Panc1 (cell line): ENCODE results near the gene C9orf72. TPM values are rescaled to one million over a fixed set of nuclear protein-coding genes. Genes with fewer than 3 reads are reported as not detected.

Source experiments
- ATAC-seq: fragments of 200-7000 bp; cut with Tn5 transposase; 2 replicates; pipeline ENCODE4 v1.9.1; 2020; ENCODE audit warnings: mild to moderate bottlenecking, moderate library complexity
- BruUV-seq: library from RNA; stranded (reverse); fragments of 400-500 nt; replicated peaks from 2 replicates; lab custom pipeline; 2021; lab: Mats Ljungman, UMichigan
- CTCF ChIA-PET: fragments of 300-600 bp; sonication (Branson Sonifier 250); formaldehyde crosslinking; loops from one replicate; lab custom pipeline; 2022; ENCODE audit warnings: antibody characterized with exemption; lab: Charles Lee
- POLR2A ChIA-PET: fragments of 300-600 bp; sonication (Branson Sonifier 250); formaldehyde crosslinking; loops from one replicate; lab custom pipeline; 2022; ENCODE audit warnings: antibody characterized with exemption; lab: Charles Lee
- DNase-seq: peaks from one replicate; pipeline ENCODE4 v3.0.0-alpha.2; 2010; ENCODE audit warnings: low read depth, low spot score
- H3K27ac ChIP-seq: 2 replicates; pipeline ENCODE4 v1.5.1; 2011; ENCODE audit warnings: mild to moderate bottlenecking, low read length, inconsistent platforms
- H3K27me3 ChIP-seq: fragments of 200-500 bp; sonication (Bioruptor generic); 2 replicates; pipeline ENCODE4 v1.6.0; 2014; ENCODE audit warnings: low read length, inconsistent platforms; ENCODE audit not compliant: control insufficient read depth, insufficient read depth
- H3K36me3 ChIP-seq: fragments of 200-500 bp; sonication (Bioruptor generic); 2 replicates; pipeline ENCODE4 v1.5.1; 2014; ENCODE audit warnings: inconsistent platforms, mild to moderate bottlenecking, low read length, moderate library complexity; ENCODE audit not compliant: control insufficient read depth, insufficient read depth
- H3K4me1 ChIP-seq: 2 replicates; pipeline ENCODE4 v1.5.1; 2011; ENCODE audit warnings: inconsistent platforms, mild to moderate bottlenecking, low read length, moderate library complexity; ENCODE audit not compliant: control insufficient read depth, insufficient read depth
- H3K4me3 ChIP-seq, 2 experiments: 2 replicates each; pipeline ENCODE4 v1.5.1; 2011 to 2012; ENCODE audit warnings: low read depth in 2 of 2, low read length in 2 of 2, mild to moderate bottlenecking in 2 of 2, inconsistent platforms in 1 of 2, moderate library complexity in 1 of 2
- H3K9me3 ChIP-seq: fragments of 200-500 bp; sonication (Bioruptor generic); 2 replicates; pipeline ENCODE4 v1.5.1; 2014; ENCODE audit warnings: low read depth, mild to moderate bottlenecking, inconsistent platforms, low read length, moderate library complexity; ENCODE audit not compliant: control insufficient read depth, insufficient read depth
- CTCF ChIP-seq: fragments of 450-650 bp; IDR thresholded peaks from 2 replicates; pipeline ENCODE4 v1.5.1; 2017; ENCODE audit warnings: mild to moderate bottlenecking
- POLR2AphosphoS5 ChIP-seq: IDR thresholded peaks from 2 replicates; pipeline ENCODE4 v1.6.1; 2012; ENCODE audit warnings: mild to moderate bottlenecking, low read depth, low read length, moderate library complexity
- REST ChIP-seq, 2 experiments: IDR thresholded peaks; 2 replicates each; pipeline ENCODE4 v1.6.1; 2011 to 2012; ENCODE audit warnings: low read depth in 2 of 2, control low read depth in 1 of 2, low read length in 1 of 2, mild to moderate bottlenecking in 1 of 2, moderate library complexity in 1 of 2; ENCODE audit not compliant: insufficient read depth in 1 of 2
- SIN3A ChIP-seq: IDR thresholded peaks from 2 replicates; pipeline ENCODE4 v1.6.1; 2012; ENCODE audit warnings: low read depth, mild to moderate bottlenecking, low read length, moderate library complexity, borderline replicate concordance; ENCODE audit not compliant: insufficient read depth
- TCF7L2 ChIP-seq: IDR thresholded peaks from 2 replicates; pipeline ENCODE4 v1.6.1; 2011; ENCODE audit warnings: mild to moderate bottlenecking, low read depth, low read length, inconsistent platforms
- in situ Hi-C: cut with HindIII; loops from 2 replicates; pipeline ENCODE4 v1.10.0; 2016; ENCODE audit warnings: low sequenced_read_pairs, low pct_unique_long_range_greater_than_20kb
- intact Hi-C: fragments of 100-400 bp; cut with micrococcal nuclease; formaldehyde crosslinking; loops from one replicate; pipeline ENCODE4 v1.10.0; 2022; ENCODE audit not compliant: unreplicated experiment
- total RNA-seq: library from RNA; stranded (reverse); gene quantifications from one replicate; pipeline ENCODE4 v1.2.1, GENCODE V29; 2021; ENCODE audit not compliant: unreplicated experiment

The C9orf72 gene
- total RNA-seq, 1 experiment from 2014 or later: 3.6 TPM

GRCh38 chr9:27566118-27566517 is 7.2 kb downstream of the C9orf72 start:
- no peak overlapping the region for H3K4me3 ChIP-seq
- ChIA-PET CTCF (no interaction called here), POLR2A (no interaction called here)
- ATAC-seq: no peak
- H3K27me3 ChIP-seq: no peaks in the 10 kb centered on the region
- BruUV-seq: no TSS peak
- no peak for DNase-seq
- in situ Hi-C loops: no loop called here
- intact Hi-C loops: loop anchor here (10.0 kb wide), 1 partner anchor 61 kb away; no protein-coding TSS in a partner anchor
- no peak overlapping the region for H3K27ac ChIP-seq
- TF ChIP-seq REST (IDR thresholded peaks at IDR 0.05; ENCODE audit: insufficient read depth in 1 of 2, low read depth in 2 of 2, low read length in 1 of 2) (no peak), TCF7L2 (no peak), CTCF (no peak), SIN3A (no peak), POLR2AphosphoS5 (no peak)
- no peaks in the 10 kb centered on the region for H3K9me3 ChIP-seq
- no peaks in the 10 kb centered on the region for H3K4me1 ChIP-seq
- H3K36me3 ChIP-seq: no peaks in the 10 kb centered on the region

- no peaks in the 10 kb centered on the region for H3K27me3 ChIP-seq
- BruUV-seq: no TSS peak
- in situ Hi-C loops (no loop called here), intact Hi-C loops (loop anchor here (10.0 kb wide), 1 partner anchor 61 kb away; no protein-coding TSS in a partner anchor)
- TF ChIP-seq SIN3A (no peak), POLR2AphosphoS5 (no peak), TCF7L2 (no peak), CTCF (no peak), REST (IDR thresholded peaks at IDR 0.05; ENCODE audit: insufficient read depth in 1 of 2, low read depth in 2 of 2, low read length in 1 of 2) (no peak)
- POLR2A ChIA-PET: no interaction called here
- H3K9me3 ChIP-seq: no peaks in the 10 kb centered on the region
- no peak overlapping the region for H3K27ac ChIP-seq
- CTCF ChIA-PET: no interaction called here
- DNase-seq (no peak), ATAC-seq (no peak)
- H3K4me1 ChIP-seq: no peaks in the 10 kb centered on the region
- no peaks in the 10 kb centered on the region; the same call in 1 of the 2 replicates for H3K36me3 ChIP-seq
- no peak overlapping the region for H3K4me3 ChIP-seq
Observed at GRCh38 chr9:27565696-27566095, 7.6 kb downstream of the C9orf72 start.
